NCI-H146 (cell line): Measurements from ENCODE around the gene BCL2L2.
A peak's percentile ranks its signal among the peaks of the same experiment; 100 is the strongest.
"Not testable (repeated sequence)": the region's sequence is repeated elsewhere in the genome, so short reads cannot be mapped to it uniquely, and the experiment has no call there.

Experiments used
- DNase-seq: peaks from one replicate; lab custom pipeline; 2025; lab: John Stamatoyannopoulos, UW

BCL2L2 gene

GRCh38 chr14:23324455-23324846 is 17.8 kb downstream of the BCL2L2 start:
- no peak for DNase-seq

DNA sequence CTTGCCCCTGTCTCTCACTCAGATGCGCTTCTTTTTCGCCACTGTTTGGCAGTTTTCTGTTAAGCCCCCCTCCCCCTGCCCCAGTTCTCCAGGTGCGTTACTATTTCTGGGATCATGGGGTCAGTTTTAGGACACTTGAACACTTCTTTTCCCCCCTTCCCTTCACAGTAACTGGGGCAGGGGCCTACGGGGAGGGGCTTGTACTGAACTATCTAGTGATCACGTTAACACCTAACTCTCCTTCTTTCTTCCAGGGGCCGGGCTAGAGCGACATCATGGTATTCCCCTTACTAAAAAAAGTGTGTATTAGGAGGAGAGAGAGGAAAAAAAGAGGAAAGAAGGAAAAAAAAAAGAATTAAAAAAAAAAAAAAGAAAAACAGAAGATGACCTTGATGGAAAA is 18.4 kb downstream of the BCL2L2 start:
- DNase-seq: no peak

- DNase-seq: not testable (repeated sequence)
These were observed 19.1 kb downstream of the BCL2L2 start for GRCh38 chr14:23325746-23326145.

DNA sequence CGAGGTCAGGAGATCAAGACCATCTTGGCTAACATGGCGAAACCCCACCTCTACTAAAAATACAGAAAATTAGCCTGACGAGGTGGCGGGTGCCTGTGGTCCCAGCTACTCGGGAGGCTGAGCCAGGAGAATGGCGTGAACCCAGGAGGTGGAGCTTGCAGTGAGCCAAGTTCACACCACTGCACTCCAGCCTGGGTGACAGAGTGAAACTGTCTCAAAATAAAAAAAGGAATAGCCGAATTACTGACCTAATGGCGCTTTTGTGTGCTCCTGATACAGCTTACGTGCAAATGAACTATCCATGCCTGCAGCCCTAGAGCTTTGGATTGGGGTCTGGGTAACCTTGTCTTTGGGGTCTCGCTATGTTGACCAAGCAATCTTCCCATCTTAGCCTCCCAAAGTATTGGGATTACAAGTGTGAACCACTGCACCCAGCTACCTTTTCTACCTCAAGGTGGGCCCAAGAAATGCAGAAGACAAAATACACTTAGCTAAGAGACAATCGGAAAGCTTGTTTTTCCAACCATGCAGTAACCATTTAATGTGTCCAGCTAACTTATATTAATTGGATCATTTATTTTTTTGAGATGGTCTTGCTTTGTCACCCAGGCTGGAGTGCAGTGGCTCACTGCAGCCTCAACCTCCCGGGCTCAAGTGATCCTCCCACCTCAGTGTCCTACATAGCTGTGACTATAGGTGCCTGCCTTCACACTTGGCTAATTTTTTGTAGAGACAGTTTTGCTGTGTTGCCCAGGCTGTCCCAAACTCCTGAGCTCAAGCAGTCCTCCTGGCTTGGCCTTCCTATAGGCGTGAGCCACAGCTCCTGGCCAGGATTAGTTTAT is 20.1 kb downstream of the BCL2L2 start:
- DNase-seq: no peak

- DNase-seq: peak; percentile 69
These were observed 21.5 kb downstream of the BCL2L2 start for GRCh38 chr14:23327947-23328744.

DNA sequence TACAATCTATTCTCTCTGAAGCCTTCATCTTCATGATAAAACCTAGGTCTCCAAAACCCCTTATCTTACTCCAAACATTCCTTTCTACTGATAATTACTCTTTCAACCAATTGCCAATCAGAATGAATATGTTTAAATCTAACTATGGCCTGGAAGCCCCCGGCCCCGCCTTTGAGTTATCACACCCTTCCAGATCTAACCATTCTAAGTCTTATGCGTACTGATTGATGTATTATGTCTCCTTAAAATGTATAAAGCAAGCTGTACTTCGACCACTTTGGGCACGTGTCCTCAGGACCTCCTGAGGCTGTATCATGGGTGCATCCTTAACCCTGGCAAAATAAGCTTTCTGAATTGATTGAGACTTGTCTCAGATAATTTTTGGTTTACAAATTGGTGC is 29.0 kb downstream of the BCL2L2 start:
- no peak for DNase-seq

GRCh38 chr14:23339506-23340268 is 33.1 kb downstream of the BCL2L2 start:
- DNase-seq: no peak

- no peak for DNase-seq
These were observed 37.8 kb downstream of the BCL2L2 start for GRCh38 chr14:23344481-23344880.

- peak; percentile 14 for DNase-seq
These were observed 39.5 kb downstream of the BCL2L2 start for GRCh38 chr14:23345987-23346692.

GRCh38 chr14:23346693-23347405 is 40.2 kb downstream of the BCL2L2 start:
- DNase-seq: no peak

GRCh38 chr14:23347406-23348296 is 41.0 kb downstream of the BCL2L2 start:
- DNase-seq: no peak

GRCh38 chr14:23348297-23348655 is 41.6 kb downstream of the BCL2L2 start:
- DNase-seq: no peak

DNA sequence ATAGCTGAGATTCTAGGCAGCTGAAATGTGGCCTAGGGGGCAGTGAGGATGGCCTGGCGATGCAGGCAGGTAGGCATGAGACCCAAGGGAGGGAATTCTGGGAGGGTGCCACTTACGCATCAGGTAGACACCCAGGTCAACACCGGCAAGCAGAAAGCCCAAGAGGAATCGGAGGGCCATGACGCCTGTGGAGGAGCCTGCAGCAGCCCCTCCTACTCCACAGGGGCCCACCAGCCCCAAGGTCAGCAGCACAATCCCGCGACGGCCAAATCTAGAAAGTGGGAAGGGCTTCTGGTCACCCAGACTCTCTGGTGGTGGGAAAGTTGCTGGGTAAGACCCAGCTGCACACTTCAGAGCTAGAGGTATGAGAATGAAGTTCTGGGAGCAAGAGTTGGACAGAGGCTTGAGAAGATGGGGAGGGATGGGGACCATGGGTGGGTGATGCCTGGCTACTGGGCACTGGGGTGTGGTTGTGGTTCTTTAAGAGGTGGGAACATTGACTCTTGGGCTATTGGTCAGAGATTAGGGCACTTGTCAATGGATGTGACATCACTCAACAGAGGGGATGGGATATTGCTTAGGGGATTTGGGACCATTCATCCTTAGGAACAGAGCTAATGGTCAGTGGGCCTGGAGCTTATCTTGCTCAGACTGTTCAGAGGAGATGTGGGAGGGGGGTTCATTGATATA is 42.7 kb downstream of the BCL2L2 start:
- no peak for DNase-seq

GRCh38 chr14:23351681-23352505 is 45.3 kb downstream of the BCL2L2 start:
- DNase-seq: peak; percentile 40

GRCh38 chr14:23352506-23353432 is 46.1 kb downstream of the BCL2L2 start, which contains the start of gene SLC22A17:
Gene SLC22A17, minus strand, starts transcription at chr14:23352887.
- peak; percentile 57 for DNase-seq

DNA sequence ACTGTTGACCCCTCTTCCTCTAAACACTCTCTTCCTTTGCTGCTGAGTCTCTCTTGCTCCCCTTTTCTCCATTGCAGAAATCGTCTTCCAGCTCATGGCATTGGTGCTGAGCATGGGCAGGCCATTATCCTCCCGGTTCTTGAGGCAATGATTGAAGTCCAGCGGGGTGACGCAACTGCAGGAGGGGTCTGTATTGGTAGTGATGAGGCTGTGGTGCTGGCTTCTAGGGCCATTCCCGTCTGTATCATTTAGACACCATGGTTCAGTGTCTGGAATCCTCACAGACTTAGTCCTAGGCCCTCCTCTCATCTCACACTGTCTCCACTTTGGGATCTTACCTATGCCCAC is 46.8 kb downstream of the BCL2L2 start:
- DNase-seq: no peak

DNA sequence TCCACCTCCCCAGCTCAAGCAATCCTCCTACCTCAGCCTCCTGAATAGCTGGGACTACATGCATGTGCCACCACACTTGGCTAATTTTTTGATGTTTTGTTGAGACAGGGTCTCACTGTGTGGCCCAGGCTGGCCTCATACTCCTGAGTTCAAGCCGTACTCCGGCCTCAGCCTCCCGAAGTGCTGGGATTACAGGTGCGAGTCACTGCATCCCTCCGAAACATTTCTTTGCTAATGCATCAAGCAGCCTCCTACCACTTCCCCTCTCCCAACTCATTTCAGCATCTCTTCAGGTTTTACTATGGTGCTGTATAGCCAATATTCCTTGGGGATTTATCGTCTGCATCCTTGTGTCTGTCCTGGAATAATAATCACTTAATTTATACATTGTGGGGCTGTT is 48.4 kb downstream of the BCL2L2 start:
- no peak for DNase-seq
